Measurements from ENCODE around the gene B4GALNT3.
"Not testable (repeated sequence)": the region's sequence is repeated elsewhere in the genome, so short reads cannot be mapped to it uniquely, and the experiment has no call there.

The B4GALNT3 gene

GRCh38 chr12:459430-460258 is at the start of gene B4GALNT3:
Gene B4GALNT3 (plus strand): TSS chr12:459939. CDS start chr12:460377, 438 bp downstream.
- DNase-seq = peak in 1 of 4 experiments; percentile 35

- DNase-seq = no peak
These were observed 44.9 kb upstream of the B4GALNT3 start for GRCh38 chr12:414859-415258.

GRCh38 chr12:418432-418831 is 41.3 kb upstream of the B4GALNT3 start:
- no peak for DNase-seq

- no peak for DNase-seq
These were observed 37.2 kb upstream of the B4GALNT3 start for GRCh38 chr12:422526-422925.

GRCh38 chr12:435737-436136 is 24.0 kb upstream of the B4GALNT3 start:
- not testable (repeated sequence) for DNase-seq

GRCh38 chr12:442235-442884 is 17.4 kb upstream of the B4GALNT3 start:
- peak in 2 of 4 experiments; percentile 6 to 18 for DNase-seq

- DNase-seq = no peak
These were observed 12.6 kb upstream of the B4GALNT3 start for GRCh38 chr12:447141-447540.

GRCh38 chr12:449203-449602 is 10.5 kb upstream of the B4GALNT3 start:
- DNase-seq = no peak

- no peak for DNase-seq
These were observed 9.3 kb upstream of the B4GALNT3 start for GRCh38 chr12:450438-450837.

GRCh38 chr12:452667-453210 is 7.0 kb upstream of the B4GALNT3 start:
- peak; percentile 25 to 53 (median 44) for DNase-seq

GRCh38 chr12:454833-455232 is 4.9 kb upstream of the B4GALNT3 start:
- DNase-seq = no peak

GRCh38 chr12:455821-456220 is 3.9 kb upstream of the B4GALNT3 start:
- no peak for DNase-seq

GRCh38 chr12:457676-458075 is 2.1 kb upstream of the B4GALNT3 start:
- DNase-seq = no peak

GRCh38 chr12:459050-459429 is 699 bp upstream of the B4GALNT3 start:
- DNase-seq = no peak

GRCh38 chr12:460261-461230 is 807 bp downstream of the B4GALNT3 start:
- peak in 1 of 4 experiments; percentile 10 for DNase-seq

- DNase-seq = no peak
These were observed 1.7 kb downstream of the B4GALNT3 start for GRCh38 chr12:461425-461824.

GRCh38 chr12:462936-463705 is 3.4 kb downstream of the B4GALNT3 start:
- no peak for DNase-seq

- DNase-seq = no peak
These were observed 4.9 kb downstream of the B4GALNT3 start for GRCh38 chr12:464484-465267.

- no peak for DNase-seq
These were observed 6.3 kb downstream of the B4GALNT3 start for GRCh38 chr12:466039-466438.

GRCh38 chr12:466762-467161 is 7.0 kb downstream of the B4GALNT3 start:
- no peak for DNase-seq

GRCh38 chr12:467591-467990 is 7.9 kb downstream of the B4GALNT3 start:
- no peak for DNase-seq
